Neural progenitor cell (in vitro differentiated cells): ENCODE measurements around the gene POLDIP3.

Experiments
- EZH2 ChIP-seq: fragments of 200-600 bp; sonication (generic); IDR thresholded peaks from 2 replicates; pipeline ENCODE4 v1.6.1; 2017; ENCODE audit warnings: antibody characterized with exemption, mild to moderate bottlenecking, moderate library complexity
- TF ChIP-seq, protein P1 (sequence below): fragments of 200-600 bp; sonication (generic); IDR thresholded peaks from 2 replicates; pipeline ENCODE4 v1.5.1; 2017; ENCODE audit warnings: antibody characterized with exemption, mild to moderate bottlenecking

- TF ChIP-seq, protein P1, sequence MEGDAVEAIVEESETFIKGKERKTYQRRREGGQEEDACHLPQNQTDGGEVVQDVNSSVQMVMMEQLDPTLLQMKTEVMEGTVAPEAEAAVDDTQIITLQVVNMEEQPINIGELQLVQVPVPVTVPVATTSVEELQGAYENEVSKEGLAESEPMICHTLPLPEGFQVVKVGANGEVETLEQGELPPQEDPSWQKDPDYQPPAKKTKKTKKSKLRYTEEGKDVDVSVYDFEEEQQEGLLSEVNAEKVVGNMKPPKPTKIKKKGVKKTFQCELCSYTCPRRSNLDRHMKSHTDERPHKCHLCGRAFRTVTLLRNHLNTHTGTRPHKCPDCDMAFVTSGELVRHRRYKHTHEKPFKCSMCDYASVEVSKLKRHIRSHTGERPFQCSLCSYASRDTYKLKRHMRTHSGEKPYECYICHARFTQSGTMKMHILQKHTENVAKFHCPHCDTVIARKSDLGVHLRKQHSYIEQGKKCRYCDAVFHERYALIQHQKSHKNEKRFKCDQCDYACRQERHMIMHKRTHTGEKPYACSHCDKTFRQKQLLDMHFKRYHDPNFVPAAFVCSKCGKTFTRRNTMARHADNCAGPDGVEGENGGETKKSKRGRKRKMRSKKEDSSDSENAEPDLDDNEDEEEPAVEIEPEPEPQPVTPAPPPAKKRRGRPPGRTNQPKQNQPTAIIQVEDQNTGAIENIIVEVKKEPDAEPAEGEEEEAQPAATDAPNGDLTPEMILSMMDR, result no peak
- no peak for TF ChIP-seq EZH2
Measured at GRCh38 chr22:42630901-42631602, 16.4 kb upstream of the POLDIP3 start.
